Panc1 (cell line): Measurements from ENCODE around the gene ZC3H7A.

Experiments used
- POLR2AphosphoS5 ChIP-seq: IDR thresholded peaks from 2 replicates; pipeline ENCODE4 v1.6.1; 2012; ENCODE audit warnings: mild to moderate bottlenecking, low read depth, low read length, moderate library complexity
- TF ChIP-seq, protein P1 (sequence below): fragments of 450-650 bp; IDR thresholded peaks from 2 replicates; pipeline ENCODE4 v1.5.1; 2017; ENCODE audit warnings: mild to moderate bottlenecking

DNA sequence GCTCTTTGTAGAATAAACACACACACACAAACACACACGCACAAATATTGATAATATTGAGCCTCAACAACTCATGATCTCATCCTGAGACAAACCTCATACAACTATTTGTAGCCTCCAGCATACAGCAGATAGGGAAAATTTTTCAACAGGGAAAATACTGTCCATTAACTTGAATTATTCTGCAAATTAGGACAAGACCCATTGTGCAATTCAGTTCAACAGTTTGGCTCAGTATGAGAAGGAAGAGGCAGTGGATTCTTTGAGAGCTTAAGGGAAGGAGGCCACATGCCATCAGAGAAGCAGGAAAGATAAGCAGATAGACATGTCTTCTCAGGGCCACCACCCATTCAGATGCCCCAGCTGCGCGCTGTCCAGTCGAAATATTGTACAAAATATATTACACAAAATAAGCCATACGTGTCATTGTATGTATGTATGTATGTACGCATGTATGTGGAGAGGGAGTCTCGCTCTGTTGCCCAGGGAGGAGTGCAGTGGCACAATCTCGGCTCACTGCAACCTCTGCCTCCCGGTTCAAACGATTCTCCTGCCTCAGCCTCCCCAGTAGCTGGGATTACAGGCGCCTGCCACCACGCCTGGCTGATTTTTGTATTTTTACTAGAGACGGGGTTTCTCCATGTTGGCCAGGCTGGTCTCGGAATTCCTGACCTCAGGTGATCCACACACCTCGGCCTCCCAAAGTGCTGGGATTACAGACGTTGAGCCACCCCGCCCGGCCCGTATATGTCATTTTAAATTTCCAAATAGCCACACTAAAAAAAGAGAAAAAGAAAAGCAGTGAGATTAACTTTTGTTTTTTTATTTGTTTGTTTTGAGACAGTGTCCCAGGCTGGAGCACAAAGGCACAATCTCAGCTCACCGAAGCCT is 1.8 kb downstream of the ZC3H7A start:
- TF ChIP-seq, protein P1, sequence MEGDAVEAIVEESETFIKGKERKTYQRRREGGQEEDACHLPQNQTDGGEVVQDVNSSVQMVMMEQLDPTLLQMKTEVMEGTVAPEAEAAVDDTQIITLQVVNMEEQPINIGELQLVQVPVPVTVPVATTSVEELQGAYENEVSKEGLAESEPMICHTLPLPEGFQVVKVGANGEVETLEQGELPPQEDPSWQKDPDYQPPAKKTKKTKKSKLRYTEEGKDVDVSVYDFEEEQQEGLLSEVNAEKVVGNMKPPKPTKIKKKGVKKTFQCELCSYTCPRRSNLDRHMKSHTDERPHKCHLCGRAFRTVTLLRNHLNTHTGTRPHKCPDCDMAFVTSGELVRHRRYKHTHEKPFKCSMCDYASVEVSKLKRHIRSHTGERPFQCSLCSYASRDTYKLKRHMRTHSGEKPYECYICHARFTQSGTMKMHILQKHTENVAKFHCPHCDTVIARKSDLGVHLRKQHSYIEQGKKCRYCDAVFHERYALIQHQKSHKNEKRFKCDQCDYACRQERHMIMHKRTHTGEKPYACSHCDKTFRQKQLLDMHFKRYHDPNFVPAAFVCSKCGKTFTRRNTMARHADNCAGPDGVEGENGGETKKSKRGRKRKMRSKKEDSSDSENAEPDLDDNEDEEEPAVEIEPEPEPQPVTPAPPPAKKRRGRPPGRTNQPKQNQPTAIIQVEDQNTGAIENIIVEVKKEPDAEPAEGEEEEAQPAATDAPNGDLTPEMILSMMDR: no peak
- TF ChIP-seq POLR2AphosphoS5: no peak
